GM13977 (cell line): ENCODE measurements around the gene ERBIN.
"Not testable (repeated sequence)": the region's sequence is repeated elsewhere in the genome, so short reads cannot be mapped to it uniquely, and the experiment has no call there.

Experiments used
- DNase-seq: peaks from one replicate; pipeline ENCODE4 v3.0.0; 2012; ENCODE audit warnings: low spot score
- CTCF ChIP-seq: IDR thresholded peaks from 2 replicates; pipeline ENCODE4 v1.5.1; 2012; ENCODE audit warnings: mild to moderate bottlenecking, control low read depth; ENCODE audit not compliant: insufficient read depth; ENCODE audit errors: extremely low read depth, missing control alignments
- in situ Hi-C: fragments of 300-500 bp; cut with MboI; formaldehyde crosslinking; loops from one replicate; pipeline ENCODE4 v1.12.0; 2022; ENCODE audit warnings: low sequenced_read_pairs, low pct_unique_long_range_greater_than_20kb, mixed read lengths, inconsistent platforms; ENCODE audit not compliant: unreplicated experiment

ERBIN gene

GRCh38 chr5:65926276-65926783 lies at the start of gene ERBIN:
Gene ERBIN, plus strand, starts transcription at chr5:65926575. Its CDS starts 66,144 bp downstream, at chr5:65992719.
- in situ Hi-C loops = no loop called here
- no peak for TF ChIP-seq CTCF
- peak; percentile 53 for DNase-seq

GRCh38 chr5:65876970-65877369 lies 49.4 kb upstream of the ERBIN start:
- no peak for DNase-seq
- TF ChIP-seq CTCF = no peak
- in situ Hi-C loops = no loop called here

- in situ Hi-C loops, DNase-seq: not testable (repeated sequence)
Measured at GRCh38 chr5:65879668-65880256, 46.6 kb upstream of the ERBIN start.

- no peak for DNase-seq
- in situ Hi-C loops = no loop called here
- no peak for TF ChIP-seq CTCF
Measured at GRCh38 chr5:65880496-65881072, 45.8 kb upstream of the ERBIN start.

GRCh38 chr5:65882278-65882677 lies 44.1 kb upstream of the ERBIN start:
- in situ Hi-C loops = no loop called here
- no peak for DNase-seq
- TF ChIP-seq CTCF = no peak

- TF ChIP-seq CTCF = no peak
- in situ Hi-C loops = no loop called here
- DNase-seq = no peak
Measured at GRCh38 chr5:65883461-65883860, 42.9 kb upstream of the ERBIN start.

- no peak for TF ChIP-seq CTCF
- in situ Hi-C loops = no loop called here
Measured at GRCh38 chr5:65886387-65886786, 40.0 kb upstream of the ERBIN start.

GRCh38 chr5:65892024-65892423 lies 34.4 kb upstream of the ERBIN start:
- in situ Hi-C loops, DNase-seq: not testable (repeated sequence)

More at GRCh38 chr5:65886387-65886786, 40.0 kb upstream of the ERBIN start:
- no peak for DNase-seq
